DND-41 (cell line): ENCODE results near the gene PDE1C.

Source experiments
- ATAC-seq: fragments of 200-7000 bp; cut with Tn5 transposase; 3 replicates; pipeline ENCODE4 v1.9.1; 2021; ENCODE audit warnings: low read depth; ENCODE audit not compliant: insufficient read depth
- DNase-seq: peaks from one replicate; pipeline ENCODE4 v3.0.0-alpha.2; 2020
- H2AFZ ChIP-seq: 2 replicates; pipeline ENCODE4 v1.6.0; 2012; ENCODE audit warnings: low read depth, low read length
- H3K27ac ChIP-seq: 2 replicates; pipeline ENCODE4 v1.5.1; 2012; ENCODE audit warnings: low read length, inconsistent platforms
- H3K27me3 ChIP-seq: fragments of 200-600 bp; sonication (generic); 2 replicates; pipeline ENCODE4 v1.6.0; 2012; ENCODE audit warnings: low read length, mild to moderate bottlenecking, inconsistent platforms; ENCODE audit not compliant: insufficient read depth, poor library complexity
- H3K36me3 ChIP-seq: 2 replicates; pipeline ENCODE4 v1.5.1; 2012; ENCODE audit warnings: low read length, inconsistent platforms; ENCODE audit not compliant: insufficient read depth
- H3K4me1 ChIP-seq: 2 replicates; pipeline ENCODE4 v1.5.1; 2012; ENCODE audit warnings: mild to moderate bottlenecking, low read length; ENCODE audit not compliant: insufficient read depth
- H3K4me2 ChIP-seq: 2 replicates; pipeline ENCODE4 v1.6.0; 2012; ENCODE audit warnings: mild to moderate bottlenecking, moderate library complexity, low read length, inconsistent platforms; ENCODE audit not compliant: insufficient read depth
- H3K4me3 ChIP-seq, 2 experiments: fragments of 200-600 bp in 1 of 2; shearing (Covaris generic) in 1 of 2; 2 replicates each; pipeline ENCODE4 v1.5.1; 2012 to 2016; ENCODE audit warnings: inconsistent platforms in 2 of 2, low read length in 2 of 2, mild to moderate bottlenecking in 2 of 2, low read depth in 1 of 2, moderate library complexity in 1 of 2
- H3K79me2 ChIP-seq: 2 replicates; pipeline ENCODE4 v1.6.0; 2012; ENCODE audit warnings: low read length, inconsistent platforms; ENCODE audit not compliant: insufficient read depth
- H3K9ac ChIP-seq: 2 replicates; pipeline ENCODE4 v1.6.0; 2012; ENCODE audit warnings: low read depth, mild to moderate bottlenecking, inconsistent platforms, low read length, moderate library complexity
- H3K9me3 ChIP-seq: 2 replicates; pipeline ENCODE4 v1.5.1; 2012; ENCODE audit warnings: low read length, moderate library complexity, mild to moderate bottlenecking, inconsistent platforms; ENCODE audit not compliant: insufficient read depth, severe bottlenecking
- H4K20me1 ChIP-seq: 2 replicates; pipeline ENCODE4 v1.6.0; 2012; ENCODE audit warnings: low read length; ENCODE audit not compliant: insufficient read depth
- EZH2 ChIP-seq: IDR thresholded peaks from 3 replicates; pipeline ENCODE4 v1.6.1; 2012; ENCODE audit warnings: borderline replicate concordance, low read depth, mild to moderate bottlenecking, moderate library complexity, low read length, inconsistent platforms; ENCODE audit not compliant: severe bottlenecking
- TF ChIP-seq, protein P1 (sequence below): IDR thresholded peaks from 2 replicates; pipeline ENCODE4 v1.5.1; 2012; ENCODE audit warnings: borderline replicate concordance, low read length, moderate library complexity, mild to moderate bottlenecking; ENCODE audit not compliant: poor library complexity, severe bottlenecking; ENCODE audit errors: extremely low read depth

PDE1C gene

DNA sequence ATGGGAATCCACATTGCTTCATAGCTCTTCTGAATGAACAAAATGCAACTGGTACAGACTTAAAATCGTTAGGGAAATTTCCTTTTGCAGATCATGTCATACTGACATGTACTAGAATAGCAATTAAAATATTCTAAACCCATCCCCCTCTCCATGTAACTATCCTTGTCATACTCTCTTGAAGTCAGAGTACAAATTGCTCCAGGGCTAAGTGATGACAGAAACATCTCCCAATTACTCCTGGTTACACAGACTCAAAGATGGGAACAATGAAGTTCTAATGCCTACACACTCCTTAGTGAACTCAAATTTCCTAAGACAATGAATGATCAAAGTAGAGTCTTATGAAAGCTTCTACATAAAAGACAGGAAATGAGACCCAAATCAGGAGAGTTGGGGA is 87.2 kb downstream of the PDE1C start:
- Histone ChIP-seq H3K4me3 (no peak overlapping the region), H3K79me2 (no peaks in the 10 kb centered on the region)

GRCh38 chr7:31981874-31982390 is 88.3 kb downstream of the PDE1C start:
- H3K27me3 ChIP-seq, result no peaks in the 10 kb centered on the region
- no peaks in the 10 kb centered on the region for H3K4me1 ChIP-seq
- H3K27ac ChIP-seq, result no peak overlapping the region
- H3K9ac ChIP-seq, result no peak overlapping the region
- no peak overlapping the region for H3K4me2 ChIP-seq
- no peak for ATAC-seq
- no peaks in the 10 kb centered on the region for H4K20me1 ChIP-seq
- H3K79me2 ChIP-seq, result no peaks in the 10 kb centered on the region
- no peak overlapping the region for H3K4me3 ChIP-seq
- TF ChIP-seq, protein P1, sequence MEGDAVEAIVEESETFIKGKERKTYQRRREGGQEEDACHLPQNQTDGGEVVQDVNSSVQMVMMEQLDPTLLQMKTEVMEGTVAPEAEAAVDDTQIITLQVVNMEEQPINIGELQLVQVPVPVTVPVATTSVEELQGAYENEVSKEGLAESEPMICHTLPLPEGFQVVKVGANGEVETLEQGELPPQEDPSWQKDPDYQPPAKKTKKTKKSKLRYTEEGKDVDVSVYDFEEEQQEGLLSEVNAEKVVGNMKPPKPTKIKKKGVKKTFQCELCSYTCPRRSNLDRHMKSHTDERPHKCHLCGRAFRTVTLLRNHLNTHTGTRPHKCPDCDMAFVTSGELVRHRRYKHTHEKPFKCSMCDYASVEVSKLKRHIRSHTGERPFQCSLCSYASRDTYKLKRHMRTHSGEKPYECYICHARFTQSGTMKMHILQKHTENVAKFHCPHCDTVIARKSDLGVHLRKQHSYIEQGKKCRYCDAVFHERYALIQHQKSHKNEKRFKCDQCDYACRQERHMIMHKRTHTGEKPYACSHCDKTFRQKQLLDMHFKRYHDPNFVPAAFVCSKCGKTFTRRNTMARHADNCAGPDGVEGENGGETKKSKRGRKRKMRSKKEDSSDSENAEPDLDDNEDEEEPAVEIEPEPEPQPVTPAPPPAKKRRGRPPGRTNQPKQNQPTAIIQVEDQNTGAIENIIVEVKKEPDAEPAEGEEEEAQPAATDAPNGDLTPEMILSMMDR, result no peak
- TF ChIP-seq EZH2, result no peak
- no peak for DNase-seq
- no peaks in the 10 kb centered on the region for H3K36me3 ChIP-seq
- no peaks in the 10 kb centered on the region for H3K9me3 ChIP-seq
- H2AFZ ChIP-seq, result no peak overlapping the region

More for the DNA sequence above, 87.2 kb downstream of the PDE1C start:
- no peaks in the 10 kb centered on the region for H3K36me3 ChIP-seq
- no peaks in the 10 kb centered on the region for H3K9me3 ChIP-seq
- no peak overlapping the region for H3K9ac ChIP-seq
- DNase-seq (no peak), ATAC-seq (no peak)
- H3K4me2 ChIP-seq, result no peak overlapping the region
- no peak overlapping the region for H2AFZ ChIP-seq
- H3K27ac ChIP-seq, result no peak overlapping the region
- TF ChIP-seq, protein P1, result no peak
- no peak for TF ChIP-seq EZH2
- no peaks in the 10 kb centered on the region for H3K4me1 ChIP-seq
- H3K27me3 ChIP-seq, result no peaks in the 10 kb centered on the region
- H4K20me1 ChIP-seq, result no peaks in the 10 kb centered on the region

DNA sequence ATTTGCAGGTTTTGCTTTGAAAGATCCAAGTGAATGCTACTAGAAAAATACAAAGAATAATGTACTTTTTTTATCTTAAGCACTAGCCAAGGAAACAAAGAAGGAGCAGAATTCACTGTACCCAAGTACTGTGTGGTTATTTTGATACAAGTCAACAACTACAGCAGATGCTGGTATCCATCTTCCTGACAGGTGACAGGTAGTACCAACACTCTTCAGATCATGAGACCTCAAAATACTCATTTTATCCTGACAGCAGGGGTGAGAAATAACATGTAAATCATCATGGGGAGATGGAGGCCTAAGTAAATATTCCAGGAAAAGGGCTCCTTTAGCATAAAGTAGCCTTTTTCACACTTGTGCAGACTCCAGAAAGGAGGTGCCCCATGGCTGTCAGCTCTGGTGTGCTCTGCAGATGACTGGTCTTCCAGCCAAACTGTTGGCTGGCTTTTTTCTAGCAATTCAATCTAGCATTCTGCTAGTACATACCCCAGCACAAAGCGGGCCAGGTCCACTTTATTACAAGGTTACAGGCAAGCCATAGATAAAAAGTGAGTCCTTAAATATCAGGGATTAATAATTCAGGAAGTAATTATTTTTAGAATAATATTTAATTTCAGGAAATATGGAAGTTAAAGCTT is 90.4 kb downstream of the PDE1C start:
- Histone ChIP-seq H3K27me3 (no peaks in the 10 kb centered on the region), H3K36me3 (no peaks in the 10 kb centered on the region), H3K9me3 (no peaks in the 10 kb centered on the region), H4K20me1 (no peaks in the 10 kb centered on the region), H3K4me3 (no peak overlapping the region), H3K4me1 (no peaks in the 10 kb centered on the region), H3K4me2 (no peak overlapping the region), H3K9ac (no peak overlapping the region), H3K79me2 (no peaks in the 10 kb centered on the region), H3K27ac (no peak overlapping the region), H2AFZ (no peak overlapping the region)
- ATAC-seq (no peak), DNase-seq (no peak)
- TF ChIP-seq EZH2, result no peak
- TF ChIP-seq, protein P1, result no peak

DNA sequence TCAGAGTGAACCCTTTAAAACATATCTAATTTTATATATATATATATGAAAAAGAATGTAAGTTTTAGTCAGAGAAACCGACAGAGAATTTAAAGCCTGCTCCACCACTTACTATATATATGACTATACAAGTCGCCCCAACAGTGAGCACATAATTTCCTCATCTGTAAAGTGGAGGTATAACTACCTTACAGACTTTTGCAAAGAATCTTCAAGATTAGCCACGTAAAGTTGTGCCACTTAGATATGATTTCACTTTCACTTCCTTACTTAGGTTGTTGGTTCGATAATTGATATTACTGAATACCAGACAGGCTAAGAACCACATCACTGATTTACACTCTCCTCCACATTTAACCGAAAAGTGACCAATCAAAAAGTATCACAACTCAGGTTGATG is 94.7 kb downstream of the PDE1C start:
- no peak for ATAC-seq
- H3K36me3 ChIP-seq, result no peaks in the 10 kb centered on the region
- no peaks in the 10 kb centered on the region for H3K79me2 ChIP-seq
- no peaks in the 10 kb centered on the region for H3K4me1 ChIP-seq
- H3K4me3 ChIP-seq, result no peak overlapping the region
- no peak overlapping the region for H3K9ac ChIP-seq
- H3K27me3 ChIP-seq, result no peaks in the 10 kb centered on the region
- no peak overlapping the region for H3K4me2 ChIP-seq
- H3K9me3 ChIP-seq, result no peaks in the 10 kb centered on the region
- no peak for DNase-seq
- no peaks in the 10 kb centered on the region for H4K20me1 ChIP-seq
- TF ChIP-seq, protein P1, result no peak
- no peak for TF ChIP-seq EZH2
- no peak overlapping the region for H2AFZ ChIP-seq
- no peak overlapping the region for H3K27ac ChIP-seq
